GM13977 (cell line): ENCODE results near the gene CBY1.
"Not testable (repeated sequence)": the region's sequence is repeated elsewhere in the genome, so short reads cannot be mapped to it uniquely, and the experiment has no call there.

Source experiments
- DNase-seq: peaks from one replicate; pipeline ENCODE4 v3.0.0; 2012; ENCODE audit warnings: low spot score
- CTCF ChIP-seq: IDR thresholded peaks from 2 replicates; pipeline ENCODE4 v1.5.1; 2012; ENCODE audit warnings: mild to moderate bottlenecking, control low read depth; ENCODE audit not compliant: insufficient read depth; ENCODE audit errors: extremely low read depth, missing control alignments
- in situ Hi-C: fragments of 300-500 bp; cut with MboI; formaldehyde crosslinking; loops from one replicate; pipeline ENCODE4 v1.12.0; 2022; ENCODE audit warnings: low sequenced_read_pairs, low pct_unique_long_range_greater_than_20kb, mixed read lengths, inconsistent platforms; ENCODE audit not compliant: unreplicated experiment

The CBY1 gene

DNA sequence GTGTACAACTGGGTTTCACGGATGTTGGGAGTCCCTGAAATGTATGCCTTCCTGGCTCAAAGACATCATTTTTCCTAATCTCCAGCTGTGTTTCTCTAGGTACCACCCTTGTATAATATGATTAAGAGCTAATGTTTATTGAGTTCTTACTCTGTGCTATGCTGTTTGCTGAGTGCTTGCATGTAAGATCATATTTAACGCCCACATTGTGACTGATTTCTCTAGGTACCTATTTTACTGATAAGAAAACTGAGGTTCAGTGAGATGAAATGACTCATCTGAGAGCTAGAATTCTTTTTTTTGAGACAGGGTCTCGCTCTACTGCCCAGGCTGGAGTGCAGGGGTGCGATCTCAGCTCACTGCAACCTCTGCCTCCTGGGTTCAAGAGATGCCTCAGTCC lies 42.9 kb upstream of the CBY1 start:
- peak; percentile 34 for DNase-seq
- no peak for TF ChIP-seq CTCF
- in situ Hi-C loops, result no loop called here

DNA sequence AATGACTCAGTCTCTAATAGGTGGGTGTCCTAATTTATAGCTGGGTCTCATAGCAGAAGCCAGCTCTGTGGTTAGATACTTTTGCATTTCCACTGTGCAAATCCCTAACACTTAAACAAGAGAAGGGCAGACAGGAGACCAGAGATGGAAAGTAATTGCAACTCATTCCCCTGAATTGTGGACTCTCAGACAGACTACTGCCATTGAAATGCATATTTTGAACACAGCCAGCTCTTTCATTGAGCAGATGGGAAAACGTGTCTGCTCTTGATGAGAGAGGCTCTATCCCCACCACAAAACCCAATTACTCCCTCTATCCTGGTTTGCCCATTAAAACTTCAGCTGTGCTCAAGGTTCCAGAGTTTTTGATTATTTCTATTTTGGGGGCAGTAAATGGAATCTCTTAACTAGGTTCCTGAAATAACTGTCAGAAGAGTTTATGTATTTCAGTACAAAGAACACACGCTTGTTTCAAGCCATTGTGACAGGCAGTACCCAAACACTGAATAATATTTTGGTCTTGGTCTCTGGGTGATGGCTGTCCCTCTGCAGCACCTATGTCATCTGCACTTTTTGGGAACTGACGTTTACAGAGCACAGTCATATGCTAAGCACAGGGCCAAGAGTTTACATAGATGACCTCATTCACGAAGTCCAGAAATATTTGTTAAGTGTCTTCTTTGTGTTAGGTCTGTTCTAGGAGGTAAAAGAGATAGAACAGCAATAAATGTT lies 41.9 kb upstream of the CBY1 start:
- TF ChIP-seq CTCF, result no peak
- in situ Hi-C loops, result no loop called here
- peak; percentile 48 for DNase-seq

DNA sequence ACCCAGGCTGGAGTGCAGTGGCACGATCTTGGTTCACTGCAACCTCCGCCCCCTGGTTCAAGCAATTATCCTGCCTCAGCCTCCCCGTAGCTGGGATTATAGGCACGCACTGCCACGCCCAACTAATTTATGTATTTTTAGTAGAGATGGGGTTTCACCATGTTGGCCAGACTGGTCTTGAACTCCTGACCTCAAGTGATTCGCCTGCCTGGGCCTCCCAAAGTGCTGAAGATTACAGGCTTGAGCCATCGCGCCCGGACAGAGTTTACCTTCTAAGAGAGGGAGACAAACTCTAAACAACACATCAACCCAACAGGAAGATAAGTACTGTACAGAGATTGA lies 41.4 kb upstream of the CBY1 start:
- DNase-seq, in situ Hi-C loops: not testable (repeated sequence)

DNA sequence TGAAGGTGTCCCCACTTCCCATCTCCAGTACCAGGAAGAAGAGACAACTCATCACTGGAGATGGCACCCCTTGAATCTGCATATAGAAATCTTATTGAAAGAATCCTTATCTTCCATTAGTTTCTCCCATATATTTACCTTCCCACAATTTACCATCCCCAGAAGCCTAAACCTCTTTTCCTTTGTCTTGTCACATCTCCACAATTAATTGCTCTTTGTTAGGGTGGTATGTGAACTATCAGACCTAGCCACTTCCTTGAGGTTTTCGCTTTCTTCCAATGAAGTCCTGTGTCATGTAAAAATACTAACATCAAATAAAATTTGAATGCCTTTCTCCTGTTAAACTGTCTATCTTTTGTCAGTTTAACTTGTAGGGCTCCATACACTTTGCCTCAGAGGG lies 38.2 kb upstream of the CBY1 start:
- no peak for DNase-seq
- in situ Hi-C loops, result no loop called here
- no peak for TF ChIP-seq CTCF

DNA sequence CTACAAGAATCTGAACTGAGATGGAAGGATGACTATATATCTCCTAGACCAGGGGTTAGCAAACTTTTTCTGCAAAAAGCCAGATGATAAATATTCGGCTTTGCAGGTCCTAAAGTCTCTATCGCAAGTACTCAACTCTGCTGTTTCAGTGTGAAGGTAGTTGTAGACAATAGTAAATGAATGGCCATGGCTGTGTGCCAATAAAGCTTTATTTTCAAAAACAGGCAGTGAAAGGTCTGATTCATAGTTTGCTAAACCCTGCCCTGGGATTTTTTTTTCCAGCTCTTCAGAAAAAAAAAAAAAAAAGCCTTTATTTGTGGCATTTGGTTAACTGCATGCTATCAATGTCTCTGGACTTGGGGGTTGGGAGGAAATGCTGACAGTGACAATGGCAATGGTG lies 37.8 kb upstream of the CBY1 start:
- DNase-seq, result no peak
- no peak for TF ChIP-seq CTCF
- in situ Hi-C loops, result no loop called here

DNA sequence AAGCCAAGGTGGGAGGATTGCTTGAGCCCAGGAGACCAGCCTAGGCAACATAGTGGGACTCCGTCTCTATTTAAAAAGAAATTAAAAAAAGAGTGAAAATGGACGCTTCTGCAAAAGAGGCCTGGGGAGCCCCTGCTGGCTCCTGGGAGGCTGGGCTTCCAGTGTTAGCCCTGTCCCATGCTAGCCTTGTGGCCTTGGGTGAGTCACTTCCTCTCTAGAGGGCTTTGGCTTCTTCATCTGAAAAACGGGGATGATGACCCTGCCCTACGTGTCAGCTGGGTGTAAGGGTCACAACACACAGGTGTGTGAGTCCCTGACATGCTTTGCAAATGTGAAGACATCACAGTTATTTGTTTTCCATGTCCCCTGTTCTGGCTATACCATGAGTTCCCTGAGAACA lies 33.1 kb upstream of the CBY1 start:
- in situ Hi-C loops, result no loop called here
- TF ChIP-seq CTCF, result no peak
- DNase-seq, result no peak

- in situ Hi-C loops, result no loop called here
- DNase-seq, result no peak
- TF ChIP-seq CTCF, result no peak
Observed at GRCh38 chr22:38628444-38628843, 28.0 kb upstream of the CBY1 start.
